ENCODE measurements around the gene FGF10. TPM values are rescaled to one million over a fixed set of nuclear protein-coding genes. Genes with fewer than 3 reads are reported as not detected.

Gene FGF10
- polyA plus RNA-seq, 2 of the 4 experiments (the other 2 are of a cell fraction), result not detected

GRCh38 chr5:44300551-44300950 is 88.7 kb downstream of the FGF10 start:
- ChIA-PET CTCF (interaction anchor here (0.6 kb wide), 1 partner anchor 998 kb away, joined by 3 read pairs; no protein-coding TSS in a partner anchor), POLR2A (no interaction called here)
- 4% methylated on average over 1 of the region's 1 CpG for WGBS (ENCODE audit: missing lambda C conversion rate)

DNA sequence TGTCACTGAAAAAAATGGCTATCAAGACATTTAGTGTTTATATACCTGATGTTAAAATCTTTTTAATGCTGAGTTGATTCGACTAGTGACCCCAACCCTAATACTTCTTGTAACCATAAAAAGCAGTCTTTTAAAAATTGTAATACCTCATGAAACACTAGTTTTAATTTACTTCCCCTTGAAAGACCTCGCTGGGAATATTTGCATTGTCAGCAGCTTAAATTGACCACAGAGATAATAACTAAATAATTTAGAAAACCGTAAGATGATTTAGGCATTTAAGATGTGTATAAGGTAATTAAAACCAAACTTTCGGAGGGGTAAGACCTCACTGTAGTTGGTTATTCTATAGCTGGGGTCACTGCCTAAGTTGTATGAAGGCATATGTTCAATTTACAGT is 89.8 kb downstream of the FGF10 start:
- ChIA-PET POLR2A (no interaction called here), CTCF (no interaction called here)
- no peak for FAIRE-seq
- TF ChIP-seq PHF8 (IDR thresholded peaks at IDR 0.05; ENCODE audit: borderline replicate concordance, low read depth) (no peak), MAFK (IDR thresholded peaks at IDR 0.05; ENCODE audit: partially characterized antibody) (peak; percentile 36), ZNF302 (CRISPR knock-in tag; IDR thresholded peaks at IDR 0.05) (no peak), BHLHE40 (IDR thresholded peaks at IDR 0.05; ENCODE audit: low read depth, low read length) (no peak), HEYL (CRISPR knock-in tag; IDR thresholded peaks at IDR 0.05) (no peak)
- ATAC-seq, result no peak
- Histone ChIP-seq H3K9me3 (no peaks in the 10 kb centered on the region), H3K4me1 (no peaks in the 10 kb centered on the region), H3K4me2 (no peak overlapping the region), H3K4me3 (no peak overlapping the region), H3K27ac (no peak overlapping the region)
- DNase-seq (ENCODE audit: low read depth in 1 of 2, low spot score in 1 of 2), result no peak
- 14% methylated on average over 4 of the region's 4 CpGs for WGBS (ENCODE audit: missing lambda C conversion rate)

More at GRCh38 chr5:44300551-44300950, 88.7 kb downstream of the FGF10 start:
- no peaks in the 10 kb centered on the region for H3K9me3 ChIP-seq
- no peak overlapping the region for H3K27ac ChIP-seq
- no peak overlapping the region for H3K4me2 ChIP-seq
- no peaks in the 10 kb centered on the region for H3K4me1 ChIP-seq
- no peak for TF ChIP-seq CEBPB (IDR thresholded peaks at IDR 0.05)
- no peak for TF ChIP-seq NR3C1 (IDR thresholded peaks at IDR 0.05)
- TF ChIP-seq NFE2L2 (conservative IDR thresholded peaks at IDR 0.05; ENCODE audit: low read length), result no peak
- TF ChIP-seq RARB (CRISPR knock-in tag; IDR thresholded peaks at IDR 0.05), result no peak
- no peak for TF ChIP-seq ZFP36 (IDR thresholded peaks at IDR 0.05; ENCODE audit: borderline replicate concordance, partially characterized antibody)
- TF ChIP-seq MAFK (IDR thresholded peaks at IDR 0.05; ENCODE audit: partially characterized antibody), result no peak
- TF ChIP-seq EHMT2 (IDR thresholded peaks at IDR 0.05; ENCODE audit: low read depth), result no peak
- TF ChIP-seq, protein P1, sequence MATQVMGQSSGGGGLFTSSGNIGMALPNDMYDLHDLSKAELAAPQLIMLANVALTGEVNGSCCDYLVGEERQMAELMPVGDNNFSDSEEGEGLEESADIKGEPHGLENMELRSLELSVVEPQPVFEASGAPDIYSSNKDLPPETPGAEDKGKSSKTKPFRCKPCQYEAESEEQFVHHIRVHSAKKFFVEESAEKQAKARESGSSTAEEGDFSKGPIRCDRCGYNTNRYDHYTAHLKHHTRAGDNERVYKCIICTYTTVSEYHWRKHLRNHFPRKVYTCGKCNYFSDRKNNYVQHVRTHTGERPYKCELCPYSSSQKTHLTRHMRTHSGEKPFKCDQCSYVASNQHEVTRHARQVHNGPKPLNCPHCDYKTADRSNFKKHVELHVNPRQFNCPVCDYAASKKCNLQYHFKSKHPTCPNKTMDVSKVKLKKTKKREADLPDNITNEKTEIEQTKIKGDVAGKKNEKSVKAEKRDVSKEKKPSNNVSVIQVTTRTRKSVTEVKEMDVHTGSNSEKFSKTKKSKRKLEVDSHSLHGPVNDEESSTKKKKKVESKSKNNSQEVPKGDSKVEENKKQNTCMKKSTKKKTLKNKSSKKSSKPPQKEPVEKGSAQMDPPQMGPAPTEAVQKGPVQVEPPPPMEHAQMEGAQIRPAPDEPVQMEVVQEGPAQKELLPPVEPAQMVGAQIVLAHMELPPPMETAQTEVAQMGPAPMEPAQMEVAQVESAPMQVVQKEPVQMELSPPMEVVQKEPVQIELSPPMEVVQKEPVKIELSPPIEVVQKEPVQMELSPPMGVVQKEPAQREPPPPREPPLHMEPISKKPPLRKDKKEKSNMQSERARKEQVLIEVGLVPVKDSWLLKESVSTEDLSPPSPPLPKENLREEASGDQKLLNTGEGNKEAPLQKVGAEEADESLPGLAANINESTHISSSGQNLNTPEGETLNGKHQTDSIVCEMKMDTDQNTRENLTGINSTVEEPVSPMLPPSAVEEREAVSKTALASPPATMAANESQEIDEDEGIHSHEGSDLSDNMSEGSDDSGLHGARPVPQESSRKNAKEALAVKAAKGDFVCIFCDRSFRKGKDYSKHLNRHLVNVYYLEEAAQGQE (IDR thresholded peaks at IDR 0.05), result no peak
- no peak for TF ChIP-seq CBX2 (IDR thresholded peaks at IDR 0.05; ENCODE audit: borderline replicate concordance, low read depth)
- no peak for TF ChIP-seq ATOH8 (CRISPR knock-in tag; IDR thresholded peaks at IDR 0.05; ENCODE audit: low read depth)
- no peak for TF ChIP-seq ZSCAN20 (CRISPR knock-in tag; IDR thresholded peaks at IDR 0.05)
- no peak for TF ChIP-seq SREBF2 (IDR thresholded peaks at IDR 0.05)
- TF ChIP-seq FOXS1 (CRISPR knock-in tag; IDR thresholded peaks at IDR 0.05), result no peak
- no peak for TF ChIP-seq EHF (CRISPR knock-in tag; IDR thresholded peaks at IDR 0.05)
- TF ChIP-seq CHD2 (IDR thresholded peaks at IDR 0.05; ENCODE audit: low read length, partially characterized antibody), result no peak
- H3K4me3 ChIP-seq, result no peak overlapping the region
- FAIRE-seq (no peak), DNase-seq (ENCODE audit: low read depth in 1 of 2, low spot score in 1 of 2) (no peak), ATAC-seq (no peak)

DNA sequence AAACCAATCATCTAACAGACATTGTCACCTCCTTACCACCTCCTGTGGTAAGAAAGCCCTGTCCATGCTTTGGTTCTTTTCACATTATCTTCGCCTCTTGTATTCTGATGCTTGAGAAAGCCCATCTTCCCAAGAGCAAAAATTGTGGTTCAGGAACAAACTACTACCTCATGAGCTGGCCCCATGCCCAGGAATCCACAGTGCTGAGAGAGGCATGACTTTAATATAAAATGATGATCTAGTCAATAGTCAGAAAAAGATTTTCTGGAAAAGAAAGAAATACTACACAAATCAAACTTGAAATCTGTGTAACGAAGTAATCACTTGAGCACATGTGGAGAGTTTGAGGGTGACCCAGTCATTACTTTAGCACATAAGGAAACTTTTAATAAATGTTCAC is 94.7 kb downstream of the FGF10 start:
- no peak for DNase-seq (ENCODE audit: low read depth in 1 of 2, low spot score in 1 of 2)
- Histone ChIP-seq H3K4me1 (no peaks in the 10 kb centered on the region), H3K4me3 (no peak overlapping the region), H3K4me2 (no peak overlapping the region), H3K9me3 (no peaks in the 10 kb centered on the region), H3K27ac (no peak overlapping the region)
- TF ChIP-seq SREBF2 (IDR thresholded peaks at IDR 0.05), result no peak
- TF ChIP-seq POLR2A (IDR thresholded peaks at IDR 0.05; ENCODE audit: low read length), result no peak
- TF ChIP-seq ESRRA (IDR thresholded peaks at IDR 0.05; ENCODE audit: borderline replicate concordance, low read length), result no peak
- TF ChIP-seq ZC3H11A (IDR thresholded peaks at IDR 0.05), result no peak
- TF ChIP-seq GATA3 (IDR thresholded peaks at IDR 0.05; ENCODE audit: borderline replicate concordance), result no peak
- TF ChIP-seq PHF8 (IDR thresholded peaks at IDR 0.05; ENCODE audit: borderline replicate concordance, low read depth), result no peak
- TF ChIP-seq CEBPB (IDR thresholded peaks at IDR 0.05), result no peak
- TF ChIP-seq NPAS2 (CRISPR knock-in tag; IDR thresholded peaks at IDR 0.05; ENCODE audit: borderline replicate concordance), result no peak
- POLR2A ChIA-PET, result no interaction called here
- no peak for FAIRE-seq
- no peak for ATAC-seq
- CTCF ChIA-PET, result interaction anchor here (1.1 kb wide), 1 partner anchor 38 kb away, joined by 3 read pairs; no protein-coding TSS in a partner anchor
- 5% methylated on average over 2 of the region's 2 CpGs for WGBS (ENCODE audit: missing lambda C conversion rate)
